HepG2 (cell line): ENCODE results near the gene TUBB4B. TPM values are rescaled to one million over a fixed set of nuclear protein-coding genes. Genes with fewer than 3 reads are reported as not detected.

Experiments
- ATAC-seq: fragments of 200-7000 bp; cut with Tn5 transposase; 3 replicates; pipeline ENCODE4 v1.9.1; 2020; ENCODE audit warnings: mild to moderate bottlenecking, moderate library complexity
- BruUV-seq: library from RNA; stranded (reverse); fragments of 400-500 nt; replicated peaks from 2 replicates; lab custom pipeline; 2021; lab: Mats Ljungman, UMichigan
- CTCF ChIA-PET: fragments of 300-600 bp; formaldehyde crosslinking; extraction: SDS; loops from one replicate; lab custom pipeline; 2021; ENCODE audit warnings: low total read pairs, inconsistent platforms, low intra/inter-chr PET ratio; lab: Yijun Ruan, JAX
- POLR2A ChIA-PET: fragments of 350-600 bp; sonication (Branson Sonifier 250); formaldehyde crosslinking; loops from one replicate; lab custom pipeline; 2020; ENCODE audit warnings: antibody characterized with exemption, inconsistent platforms; lab: Yijun Ruan, JAX
- DNase-seq: peaks from one replicate; pipeline ENCODE4 v3.0.0-alpha.2; 2015; ENCODE audit warnings: low spot score
- FAIRE-seq: peaks from 3 replicates; lab custom pipeline; 2011; peaks lifted over from hg19 to GRCh38; lab: Jason Lieb, UNC
- H2AFZ ChIP-seq: one replicate; pipeline ENCODE4 v1.6.1; 2011; ENCODE audit warnings: low read length, inconsistent platforms
- H3K27ac ChIP-seq: fragments of 300-600 bp; 3 replicates; pipeline ENCODE4 v1.8.0; 2011; ENCODE audit warnings: mixed run types, mild to moderate bottlenecking, mixed read lengths, low read length, inconsistent platforms; ENCODE audit not compliant: insufficient read depth; ENCODE audit errors: extremely low read length
- H3K27me3 ChIP-seq, 2 experiments: fragments of 200-600 bp in 1 of 2; 2 replicates in 1 of 2; 3 replicates in 1 of 2; pipeline versions ENCODE4 v1.6.0 to v1.8.0; 2011; ENCODE audit warnings: low read length in 2 of 2, mild to moderate bottlenecking in 2 of 2, moderate library complexity in 2 of 2, inconsistent platforms in 1 of 2; ENCODE audit not compliant: insufficient read depth in 2 of 2, control insufficient read depth in 1 of 2
- H3K36me3 ChIP-seq, 2 experiments: fragments of 200-600 bp in 1 of 2; replicated peaks in 1 of 2; 2 replicates in 1 of 2; 3 replicates in 1 of 2; pipeline versions ENCODE4 v1.5.1 to v1.8.0; 2011; ENCODE audit warnings: low read length in 2 of 2, inconsistent platforms in 1 of 2; ENCODE audit not compliant: insufficient read depth in 2 of 2, control insufficient read depth in 1 of 2
- H3K4me1 ChIP-seq: 2 replicates; pipeline ENCODE4 v1.5.1; 2012; ENCODE audit warnings: low read length, inconsistent platforms; ENCODE audit not compliant: insufficient read depth
- H3K4me2 ChIP-seq: 2 replicates; pipeline ENCODE4 v1.6.0; 2011; ENCODE audit warnings: low read depth, low read length, inconsistent platforms
- H3K4me3 ChIP-seq, 3 experiments: fragments of 200-600 bp in 1 of 3; sonication (generic), shearing (Covaris generic) in 1 of 3; replicated peaks in 1 of 3; 2 replicates each; pipeline ENCODE4 v1.5.1; 2011 to 2016; ENCODE audit warnings: low read length in 3 of 3, inconsistent platforms in 2 of 3, low read depth in 2 of 3, mild to moderate bottlenecking in 2 of 3, control low read depth in 1 of 3, mixed read lengths in 1 of 3; ENCODE audit not compliant: insufficient read depth in 1 of 3
- H3K79me2 ChIP-seq: one replicate; pipeline ENCODE4 v1.6.1; 2011; ENCODE audit warnings: low read length, inconsistent platforms; ENCODE audit not compliant: insufficient read depth
- H3K9ac ChIP-seq: 2 replicates; pipeline ENCODE4 v1.6.0; 2011; ENCODE audit warnings: mild to moderate bottlenecking, low read depth, low read length, inconsistent platforms; ENCODE audit not compliant: insufficient read depth
- H3K9me3 ChIP-seq: 2 replicates; pipeline ENCODE4 v1.5.1; 2012; ENCODE audit warnings: mild to moderate bottlenecking, low read length
- H4K20me1 ChIP-seq: 2 replicates; pipeline ENCODE4 v1.6.0; 2011; ENCODE audit warnings: inconsistent platforms, mild to moderate bottlenecking, low read length, moderate library complexity; ENCODE audit not compliant: insufficient read depth
- CTCF ChIP-seq: sonication (generic); formaldehyde crosslinking; IDR thresholded peaks from 2 replicates; pipeline ENCODE4 v1.5.0; 2020; ENCODE audit warnings: mild to moderate bottlenecking, missing genetic modification reagents, moderate library complexity
- EEA1 ChIP-seq: sonication (generic); formaldehyde crosslinking; IDR thresholded peaks from 2 replicates; pipeline ENCODE4 v1.5.1; 2020; ENCODE audit warnings: mild to moderate bottlenecking, missing genetic modification reagents, borderline replicate concordance
- MAFK ChIP-seq, 2 experiments: IDR thresholded peaks in 1 of 2; conservative IDR thresholded peaks in 1 of 2; 2 replicates each; pipeline ENCODE4 v1.6.1; 2011; ENCODE audit warnings: improper control_type of control experiment in 2 of 2, low read length in 2 of 2
- NR2F6 ChIP-seq, 2 experiments: IDR thresholded peaks; 2 replicates each; pipeline ENCODE4 v1.6.1; 2016; ENCODE audit warnings: antibody characterized with exemption in 1 of 2, mild to moderate bottlenecking in 1 of 2
- POLR2AphosphoS2 ChIP-seq: IDR thresholded peaks from 2 replicates; pipeline ENCODE4 v1.6.1; 2011; ENCODE audit warnings: low read depth, low read length, improper control_type of control experiment
- SMC3 ChIP-seq: IDR thresholded peaks from 2 replicates; pipeline ENCODE4 v1.6.1; 2011; ENCODE audit warnings: low read length, improper control_type of control experiment
- TFDP1 ChIP-seq: IDR thresholded peaks from 2 replicates; pipeline ENCODE4 v1.6.1; 2016; ENCODE audit warnings: missing compliant biosample characterization, missing genetic modification reagents, borderline replicate concordance
- THAP9 ChIP-seq: sonication (generic); formaldehyde crosslinking; IDR thresholded peaks from 2 replicates; pipeline ENCODE4; 2020; ENCODE audit warnings: missing genetic modification reagents, mild to moderate bottlenecking, borderline replicate concordance
- UBTF ChIP-seq: sonication (generic); formaldehyde crosslinking; IDR thresholded peaks from 2 replicates; pipeline ENCODE4 v1.4.0; 2020; ENCODE audit warnings: mild to moderate bottlenecking, missing genetic modification reagents
- ZBTB33 ChIP-seq: sonication (generic); formaldehyde crosslinking; IDR thresholded peaks from 2 replicates; pipeline ENCODE4 v1.4.0; 2020; ENCODE audit warnings: missing genetic modification reagents
- ZNF263 ChIP-seq: sonication (generic); formaldehyde crosslinking; IDR thresholded peaks from 2 replicates; pipeline ENCODE4 v1.4.0; 2020; ENCODE audit warnings: missing genetic modification reagents
- ZNF891 ChIP-seq: sonication (generic); formaldehyde crosslinking; IDR thresholded peaks from 2 replicates; pipeline ENCODE4 v1.5.0; 2020; ENCODE audit warnings: mild to moderate bottlenecking, missing genetic modification reagents
- WGBS: methylation state at CpG from one replicate; pipeline ENCODE4 v1.1.6; 2017; ENCODE audit warnings: low lambda C conversion rate; 5-methylcytosine and 5-hydroxymethylcytosine counted together
- in situ Hi-C: cut with HindIII; loops from 2 replicates; pipeline ENCODE4 v1.10.0; 2017; ENCODE audit warnings: low pct_unique_long_range_greater_than_20kb; ENCODE audit not compliant: extremely low pct_ligation_motif_present
- intact Hi-C: fragments of 100-400 bp; cut with micrococcal nuclease; formaldehyde crosslinking; loops from one replicate; pipeline ENCODE4 v1.10.0; 2022; ENCODE audit not compliant: unreplicated experiment
- polyA plus RNA-seq, 8 experiments: library from polyadenylated mRNA; depleted of rRNA in 3 of 8; stranded (reverse) in 7 of 8; unstranded in 1 of 8; fragments of >200 nt; fragmentation: Illumina TruSeq in 4 of 8; extraction: Trizol in 4 of 8; gene quantifications; 2 replicates each; pipeline versions ENCODE4 v1.2.1 to v1.2.3, GENCODE V29; 2011 to 2016; ENCODE audit warnings: low read depth in 4 of 8, missing spikeins in 1 of 8, mixed read lengths in 1 of 8; ENCODE audit not compliant: insufficient read depth in 1 of 8
- total RNA-seq, 5 experiments: library from RNA; depleted of rRNA; stranded (reverse); fragments of >200 nt; fragmentation: Illumina TruSeq; extraction: Trizol; gene quantifications; 2 replicates each; pipeline ENCODE4 v1.2.3, GENCODE V29; 2016; ENCODE audit warnings: low read depth in 1 of 5

Gene TUBB4B
- total and polyA plus RNA-seq, 2 of the 13 experiments (the other 11 are each of a cell fraction or from before 2014, with no cell fraction given) = 182 to 412 TPM

GRCh38 chr9:137286975-137287383, 45.9 kb downstream of the TUBB4B start:
- ChIA-PET CTCF (interaction anchor here (0.8 to 1.2 kb wide), 3 partner anchors 32 to 158 kb away, joined by 3 to 6 read pairs (median 5); no protein-coding TSS in a partner anchor), POLR2A (interaction anchor here (0.7 to 1.4 kb wide), 5 partner anchors 9 to 46 kb away, joined by 3 to 10 read pairs (median 4); partner anchors contain the start of genes TOR4A and TUBB4B)
- no peak for FAIRE-seq
- in situ Hi-C loops = loop anchor here (10.0 kb wide), 1 partner anchor 238 kb away; no protein-coding TSS in a partner anchor
- Histone ChIP-seq H3K9me3 (no peaks in the 10 kb centered on the region), H3K4me3 (no peak overlapping the region), H3K27ac (no peak overlapping the region), H3K79me2 (no peaks in the 10 kb centered on the region), H3K36me3 (0 out of 5 replicates have a peak, but pooled peaks cover 0 to under 1% of the 10 kb centered on the region in 2 experiments), H3K27me3 (no peaks in the 10 kb centered on the region), H3K4me1 (peaks cover 13% of the 10 kb centered on the region), H4K20me1 (no peaks in the 10 kb centered on the region), H3K4me2 (no peak overlapping the region), H2AFZ (no peak overlapping the region), H3K9ac (no peak overlapping the region)
- WGBS = 46% methylated on average over 13 of the region's 14 CpGs
- intact Hi-C loops = loop anchor here (5.0 kb wide), 1 partner anchor 160 kb away; no protein-coding TSS in a partner anchor
- DNase-seq = peak; percentile 68
- ATAC-seq = peak; percentile 98
- no TSS peak for BruUV-seq
- TF ChIP-seq NR2F6 (IDR thresholded peaks at IDR 0.05) = no peak
- TF ChIP-seq NR2F6 (CRISPR knock-in tag; IDR thresholded peaks at IDR 0.05) = peak; percentile 34; the same call in 1 of the 2 replicates
- peak; percentile 60; the same call in 1 of the 2 replicates for TF ChIP-seq ZBTB33 (CRISPR knock-in tag)
- TF ChIP-seq ZNF891 = peak; percentile 37; the same call in 1 of the 2 replicates
- 0 out of 2 replicates have a peak, but pooled peaks have one; percentile 24 for TF ChIP-seq THAP9
- peak; percentile 75; the same call in 1 of the 2 replicates for TF ChIP-seq TFDP1 (CRISPR knock-in tag)
- TF ChIP-seq SMC3 = peak; percentile 59
- peak; percentile 43; the same call in 1 of the 2 replicates for TF ChIP-seq ZNF263 (CRISPR knock-in tag)
- TF ChIP-seq MAFK (conservative IDR thresholded peaks at IDR 0.05 in 1 of 2, IDR thresholded peaks at IDR 0.05 in 1 of 2; ENCODE audit: low read length in 2 of 2) = 0 out of 4 replicates have a peak, but pooled peaks of 1 of the 2 experiments have one; percentile 4
- no peak for TF ChIP-seq EEA1 (CRISPR knock-in tag)
- no peak for TF ChIP-seq POLR2AphosphoS2
- TF ChIP-seq CTCF (CRISPR knock-in tag) = peak; percentile 92
- TF ChIP-seq UBTF (CRISPR knock-in tag) = peak; percentile 47; the same call in 1 of the 2 replicates
